Inflammatory macrophage treated with lipopolysaccharide for 1 hour (primary cell): ENCODE measurements around the gene NOC2L.
A peak's percentile ranks its signal among the peaks of the same experiment; 100 is the strongest.
"Not testable (repeated sequence)": the region's sequence is repeated elsewhere in the genome, so short reads cannot be mapped to it uniquely, and the experiment has no call there.

Source experiments
- DNase-seq, 2 donors: peaks; one replicate each; pipeline ENCODE4 v3.0.0-alpha.2; 2020 to 2022

Gene NOC2L

DNA sequence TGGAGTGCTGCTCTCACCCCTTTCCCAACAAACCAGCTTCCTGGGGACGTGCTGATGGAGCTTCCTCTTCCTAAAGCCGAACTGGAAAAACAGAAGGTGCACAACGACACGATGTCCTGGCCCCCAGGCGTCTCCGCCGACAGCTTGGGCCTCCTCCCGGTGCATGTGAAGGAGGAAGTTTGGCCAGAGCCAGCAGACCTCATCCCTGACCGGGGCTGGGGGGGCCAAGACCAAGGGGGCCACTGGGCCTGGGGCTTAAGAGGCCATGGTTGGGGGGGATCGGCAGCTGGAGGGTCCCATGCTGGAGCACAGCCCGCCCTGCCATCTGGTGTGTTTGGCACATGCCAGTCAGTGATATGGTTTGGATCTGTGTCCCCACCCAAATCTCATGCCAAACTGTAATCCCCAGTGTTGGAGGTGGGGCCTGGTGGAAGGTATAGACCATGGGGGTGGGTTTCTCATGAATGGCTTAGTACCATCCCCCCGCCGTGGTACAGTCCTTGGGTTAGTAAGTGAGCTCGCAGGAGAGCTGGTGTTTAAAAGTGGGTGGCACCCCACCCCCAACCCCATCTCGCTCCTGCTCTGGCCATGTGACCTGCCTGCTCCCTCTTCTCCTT, 34.4 kb upstream of the NOC2L start:
- DNase-seq = no peak

DNA sequence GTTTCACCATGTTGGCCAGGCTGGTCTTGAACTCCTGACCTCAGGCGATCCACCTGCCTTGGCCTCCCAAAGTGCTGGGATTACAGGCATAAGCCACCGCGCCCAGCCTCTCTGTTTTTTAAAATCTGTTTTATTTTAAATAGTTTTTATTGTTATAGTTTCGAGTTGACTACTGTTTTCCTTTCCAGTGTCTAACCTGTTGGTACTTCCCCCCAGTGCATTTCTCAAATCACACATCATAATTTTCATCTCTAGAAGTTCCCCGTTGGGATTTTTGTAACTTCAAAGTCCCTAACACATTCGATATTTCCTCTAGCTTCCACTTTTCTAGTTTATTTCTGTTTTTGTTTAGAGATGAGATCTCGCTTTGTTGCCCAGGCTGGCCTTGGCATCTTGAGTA, 33.3 kb upstream of the NOC2L start:
- DNase-seq = no peak

DNA sequence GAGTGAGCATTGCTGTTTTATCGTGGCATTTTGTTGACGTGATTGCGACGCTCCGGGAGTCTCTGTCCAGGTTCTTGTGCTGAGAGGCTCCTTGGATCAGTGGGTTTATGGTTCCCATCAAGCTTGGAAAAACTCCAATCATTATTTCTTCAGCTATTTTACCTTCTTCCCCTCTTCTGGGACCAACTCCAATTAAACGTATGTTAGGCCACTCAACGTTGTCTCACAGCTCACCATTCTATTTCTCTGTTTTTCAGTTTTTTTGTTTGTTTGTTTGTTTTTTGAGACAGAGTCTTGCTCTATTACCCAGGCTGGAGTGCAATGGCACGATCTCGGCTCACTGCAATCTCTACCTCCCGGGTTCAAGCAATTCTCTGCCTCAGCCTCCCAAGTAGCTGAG, 32.8 kb upstream of the NOC2L start:
- no peak for DNase-seq

DNA sequence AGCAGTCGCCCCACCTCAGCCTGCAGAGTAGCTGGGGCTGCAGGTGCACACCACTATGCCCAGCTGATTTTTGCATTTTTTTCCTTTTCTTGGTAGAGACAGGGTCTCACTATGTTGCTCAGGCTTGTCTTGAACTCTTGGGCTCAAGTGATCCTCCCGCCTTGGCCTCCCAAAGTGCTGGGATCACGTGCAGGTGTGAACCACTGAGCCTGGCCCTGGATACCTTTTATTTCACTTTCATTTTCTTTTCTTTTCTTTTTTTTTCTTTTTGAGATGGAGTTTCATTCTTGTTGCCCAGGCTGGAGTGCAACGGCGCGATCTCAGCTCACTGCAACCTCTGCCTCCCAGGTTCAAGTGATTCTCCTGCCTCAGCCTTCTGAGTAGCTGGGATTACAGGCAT, 32.2 kb upstream of the NOC2L start:
- not testable (repeated sequence) for DNase-seq

DNA sequence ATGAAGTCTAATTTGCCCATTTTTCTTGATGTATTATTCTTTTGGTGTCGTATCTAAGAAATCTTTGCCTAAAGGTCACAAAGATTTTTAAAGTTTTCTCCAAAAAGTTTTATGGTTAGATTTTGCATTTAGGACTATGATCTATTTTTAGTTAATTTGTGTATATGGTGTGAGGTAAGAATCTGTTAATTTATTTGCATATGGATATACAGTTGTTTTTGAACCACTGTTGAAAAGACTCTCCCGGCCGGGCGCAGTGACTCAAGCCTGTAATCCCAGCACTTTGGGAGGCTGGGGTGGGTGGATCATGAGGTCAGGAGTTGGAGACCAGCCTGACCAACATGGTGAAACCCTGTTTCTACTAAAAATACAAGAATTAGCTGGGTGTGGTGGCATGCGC, 29.0 kb upstream of the NOC2L start:
- DNase-seq = not testable (repeated sequence)

DNA sequence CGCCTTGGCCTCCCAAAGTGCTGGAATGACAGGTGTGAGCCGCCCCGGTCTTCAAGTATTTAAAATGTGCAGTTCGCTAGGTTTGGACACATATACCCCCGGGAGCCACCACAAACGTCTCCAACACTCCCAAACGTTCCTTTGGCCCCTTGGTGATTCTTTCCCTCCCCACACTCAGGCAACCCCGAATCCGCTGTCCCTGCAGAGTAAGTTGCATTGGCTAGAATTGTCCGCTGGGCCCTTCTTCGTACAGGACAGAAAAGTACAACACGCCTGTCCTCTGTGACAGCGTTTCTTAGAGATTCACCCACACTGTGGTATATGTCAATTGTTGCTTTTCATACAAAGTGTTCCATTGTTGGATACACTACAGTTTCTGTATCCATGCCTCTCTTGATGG, 26.1 kb upstream of the NOC2L start:
- DNase-seq = no peak

DNA sequence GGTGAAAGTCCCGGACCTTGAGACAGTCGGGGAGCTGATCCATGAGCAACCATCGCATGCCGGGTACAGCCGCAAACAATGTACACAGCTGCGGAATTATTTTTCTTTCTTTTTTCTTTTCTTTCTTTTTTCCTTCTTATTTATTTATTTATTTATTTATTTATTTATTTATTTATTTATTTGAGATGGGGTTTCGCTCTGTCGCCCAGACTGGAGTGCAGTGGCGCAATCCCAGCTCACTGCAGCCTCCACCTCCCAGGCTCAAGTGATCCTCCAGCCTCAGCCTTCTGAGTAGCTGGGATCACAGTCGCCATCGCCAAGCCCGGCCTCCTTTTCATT, 25.4 kb upstream of the NOC2L start:
- DNase-seq = no peak

DNA sequence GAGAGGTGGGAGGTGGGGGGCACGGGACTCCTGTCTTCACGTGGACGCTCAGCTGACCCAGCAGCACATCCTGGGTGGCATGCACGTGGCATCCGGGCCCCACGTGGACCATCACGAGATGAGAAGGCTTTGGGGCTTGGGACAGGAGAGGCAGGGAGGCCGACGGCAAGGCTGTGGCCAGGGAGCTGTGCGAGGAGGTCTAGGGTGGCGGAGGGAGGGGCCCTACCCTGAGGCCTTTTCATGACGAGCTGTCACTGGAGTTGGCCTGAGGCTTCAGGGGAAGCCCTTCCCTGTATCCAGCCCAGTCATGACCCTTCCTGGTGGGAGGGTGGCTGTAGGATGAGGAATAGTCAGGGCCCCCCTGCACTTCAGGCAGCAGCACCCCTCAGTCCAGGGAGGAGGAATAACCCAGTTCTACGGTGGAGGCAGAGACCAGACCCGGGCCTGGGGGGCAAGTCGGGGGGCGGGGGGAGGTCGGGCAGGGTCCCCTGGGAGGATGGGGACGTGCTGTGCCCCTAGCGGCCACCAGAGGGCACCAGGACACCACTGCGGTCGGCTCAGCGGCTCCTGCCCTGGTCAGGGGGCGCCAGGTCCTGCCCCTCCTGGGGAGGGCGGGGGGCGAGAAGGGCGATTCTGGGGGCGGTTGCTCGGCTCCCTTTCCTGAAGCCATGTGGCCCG, 24.9 kb upstream of the NOC2L start:
- DNase-seq = peak in 1 of 2 donors; percentile 37

DNA sequence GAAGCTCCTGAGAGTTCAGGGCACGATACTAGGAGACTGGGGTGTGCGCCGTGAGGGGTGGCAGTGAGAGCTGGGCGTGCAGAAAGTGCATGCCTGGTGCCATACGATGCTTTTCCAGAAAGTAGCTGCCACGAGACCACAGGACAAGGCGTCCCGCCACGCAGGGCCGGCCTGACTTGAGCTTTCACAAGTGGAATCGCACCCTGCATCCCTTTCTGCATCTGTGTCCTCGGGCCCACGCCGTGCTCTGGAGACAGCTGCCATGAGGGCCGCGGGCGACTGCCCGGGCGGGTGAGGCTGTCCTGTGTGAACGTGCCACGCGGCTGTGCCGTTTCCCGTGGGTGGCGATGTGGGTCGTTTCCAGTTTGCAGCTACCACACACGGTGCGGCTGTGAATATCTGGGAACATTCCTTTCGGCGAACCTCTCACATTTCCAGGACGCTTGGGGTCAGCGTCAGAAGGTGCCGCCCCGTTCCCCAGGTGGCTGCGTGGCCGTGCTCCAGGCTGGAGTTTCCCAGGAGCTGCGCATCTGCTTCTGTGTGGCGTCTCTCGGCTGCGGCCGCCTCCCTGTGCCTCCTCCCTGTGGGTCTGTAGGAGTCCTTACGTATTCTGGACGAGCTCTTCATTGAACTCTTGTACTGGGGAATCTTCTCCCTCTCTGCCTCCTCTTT, 23.8 kb upstream of the NOC2L start:
- DNase-seq = no peak

DNA sequence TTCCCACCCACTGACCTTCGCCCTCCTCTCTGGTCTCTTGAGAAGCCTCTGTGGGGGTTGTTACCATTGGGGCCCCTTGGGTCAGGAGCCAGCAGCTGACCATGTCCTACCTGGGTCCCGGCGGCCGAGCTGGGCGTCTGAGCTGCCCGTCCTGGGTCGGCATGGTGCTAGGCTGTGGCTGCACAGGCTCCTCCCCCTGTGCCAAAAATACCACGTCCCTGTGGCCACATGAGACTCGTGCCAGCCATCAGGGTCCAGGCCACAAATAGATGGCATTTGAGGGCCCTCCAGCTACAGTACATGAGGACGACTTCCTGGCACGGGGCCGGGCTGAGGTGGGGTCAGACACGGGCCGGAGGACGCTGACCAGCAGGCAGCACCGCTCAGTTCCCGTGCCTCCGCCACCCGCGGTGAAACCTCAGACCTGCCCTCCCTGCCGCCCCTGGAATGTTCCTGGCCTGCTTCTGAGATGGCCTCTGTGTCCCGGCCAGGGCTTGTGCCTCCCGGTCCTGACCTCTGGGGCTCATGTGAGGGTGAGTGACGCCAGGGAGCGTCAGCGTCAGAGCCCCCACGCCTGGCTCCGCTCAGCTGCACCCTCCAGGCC, 23.0 kb upstream of the NOC2L start, which contains the start of gene PERM1:
Gene PERM1 (minus strand): TSS at position 139 of the 604 bp plus-strand sequence. CDS start 1,064 bp downstream, outside the sequence.
- no peak for DNase-seq

DNA sequence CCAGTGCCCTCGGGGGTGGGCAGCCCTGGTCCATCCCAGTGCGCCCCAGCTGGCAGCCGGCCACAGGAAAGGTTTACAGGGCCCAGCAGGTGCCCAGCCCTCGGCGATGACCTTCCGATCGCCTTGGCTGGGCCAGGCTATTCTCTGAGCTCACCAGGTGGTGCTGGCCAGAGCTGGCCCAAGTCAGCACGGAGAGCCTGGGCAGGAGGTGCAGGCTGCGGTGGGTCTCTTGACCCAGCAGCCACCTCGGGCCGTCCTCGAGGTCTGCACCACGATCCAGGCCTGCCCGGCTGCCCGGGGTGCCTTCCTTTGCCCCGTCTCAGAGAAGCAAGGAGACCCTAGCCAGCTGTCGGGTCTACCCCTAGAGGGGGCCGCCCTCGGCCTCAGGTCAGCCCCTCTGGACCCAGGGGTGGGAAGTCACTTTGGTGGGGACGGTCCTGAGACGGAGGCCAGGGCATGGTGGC, 22.5 kb upstream of the NOC2L start:
- no peak for DNase-seq

DNA sequence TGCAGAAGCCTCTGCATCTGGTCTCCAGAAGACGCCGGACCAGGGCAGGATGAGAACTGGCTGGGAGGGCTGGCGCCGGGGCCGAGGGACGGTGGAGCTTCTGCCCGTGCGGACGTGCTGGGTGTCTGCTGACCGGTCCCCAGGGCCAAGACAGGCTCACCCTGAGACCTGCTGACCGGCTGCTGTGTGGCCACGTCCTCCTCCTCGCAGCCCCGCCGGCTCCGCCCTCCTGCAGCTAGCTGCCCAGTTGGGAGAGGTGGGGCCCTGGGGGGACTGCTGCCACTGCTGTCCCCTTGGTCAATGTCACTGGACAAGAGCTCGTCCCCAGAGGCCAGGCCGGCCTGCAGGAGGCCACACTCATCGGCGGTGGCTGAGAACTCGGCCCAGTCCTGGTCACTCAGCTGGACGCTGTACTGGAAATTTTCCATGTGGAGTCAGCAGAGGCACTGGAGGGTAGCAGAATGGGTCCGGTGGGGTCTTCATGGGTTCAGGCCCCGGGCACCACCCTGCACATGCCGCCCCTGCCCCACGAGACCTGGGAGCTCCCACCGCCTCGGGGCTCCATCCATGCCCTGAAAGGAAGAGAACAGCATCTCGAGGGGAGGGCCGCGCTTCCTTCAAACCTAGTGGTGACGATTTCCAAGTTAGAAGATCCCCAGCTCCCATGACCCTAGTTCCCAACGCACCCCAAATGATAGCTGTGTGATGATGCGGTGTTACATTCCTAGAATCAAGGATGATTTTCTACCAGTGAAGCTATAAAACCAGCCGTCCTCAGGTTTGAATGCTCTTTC, 21.7 kb upstream of the NOC2L start:
- no peak for DNase-seq

DNA sequence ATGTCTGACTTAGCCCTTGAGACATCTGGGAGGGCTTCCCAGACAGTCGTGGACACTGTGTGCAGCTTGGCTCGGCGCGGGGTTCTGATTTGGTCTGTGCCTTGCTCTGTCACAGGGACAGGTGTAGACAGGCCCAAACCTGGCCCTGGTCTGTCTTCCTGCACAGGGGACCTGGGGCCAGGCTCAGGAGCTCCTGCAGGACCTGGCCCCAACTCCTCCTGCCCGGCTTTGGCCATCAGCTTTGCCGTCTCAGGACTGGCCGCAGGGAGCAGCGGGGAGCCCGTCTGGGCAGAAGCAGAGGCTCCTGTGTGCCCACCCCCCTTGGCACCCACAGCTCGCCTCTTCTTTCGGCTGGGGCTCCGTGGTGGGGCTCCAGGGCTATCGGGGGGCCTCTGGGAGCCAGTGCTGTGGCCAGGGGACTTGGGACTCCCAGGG, 21.1 kb upstream of the NOC2L start:
- no peak for DNase-seq

DNA sequence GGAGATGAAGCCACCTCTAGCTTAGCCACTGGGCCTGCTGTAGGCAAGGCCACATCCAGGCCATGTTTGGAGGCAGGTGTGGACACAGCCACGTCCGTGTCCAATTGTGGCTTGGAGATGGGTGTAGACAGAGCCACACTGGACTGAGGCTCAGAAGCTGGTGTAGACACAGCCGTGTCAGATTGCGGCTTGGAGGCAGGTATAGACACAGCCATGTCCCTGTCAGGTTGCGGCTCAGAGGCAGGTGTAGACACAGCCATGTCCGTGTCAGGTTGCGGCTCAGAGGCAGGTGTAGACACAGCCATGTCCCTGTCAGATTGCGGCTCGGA, 20.7 kb upstream of the NOC2L start:
- DNase-seq = no peak

DNA sequence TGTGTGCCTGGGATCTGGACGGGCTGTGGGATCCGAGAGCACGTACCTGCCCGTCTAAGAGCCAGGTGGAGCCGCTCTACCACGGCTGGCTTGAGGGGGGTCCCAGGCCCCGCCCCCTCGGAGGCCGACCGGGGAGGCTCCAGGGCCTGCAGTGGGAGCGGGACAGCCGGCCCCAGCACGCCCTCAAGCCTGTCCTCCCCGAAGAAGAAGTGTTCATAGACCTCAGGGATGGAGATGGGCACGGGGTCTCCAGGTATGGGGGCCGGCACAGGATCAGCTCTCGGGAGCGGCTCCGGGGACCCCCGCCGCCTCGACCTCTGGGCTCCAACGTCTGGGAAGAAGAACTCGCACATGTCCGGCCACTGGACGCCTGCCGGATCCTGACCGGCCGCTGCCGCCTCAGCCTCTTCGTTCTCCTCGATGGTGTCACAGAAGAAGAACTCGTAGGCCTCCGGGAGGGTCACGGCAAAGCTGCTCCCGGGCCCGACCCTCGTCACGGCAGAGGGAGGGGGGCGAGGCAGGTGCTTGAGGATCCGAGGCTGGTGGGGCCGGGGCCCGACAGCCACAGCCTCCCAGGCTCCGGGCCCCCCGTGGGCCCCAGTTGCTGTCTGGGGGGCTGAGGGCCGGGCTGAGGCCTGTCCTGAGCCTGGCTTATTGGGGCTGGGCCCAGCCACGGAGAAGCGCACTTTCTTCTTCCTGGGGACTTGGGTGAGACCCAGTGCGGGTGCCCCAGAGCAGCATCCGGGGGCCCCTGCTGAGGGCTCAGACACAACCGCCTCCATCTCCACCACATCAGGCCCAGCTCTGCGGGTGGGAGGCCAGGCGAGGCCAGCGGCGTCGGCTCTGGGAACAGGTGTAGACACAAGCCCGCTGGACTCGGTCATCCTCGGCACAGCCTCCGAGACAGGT, 20.0 kb upstream of the NOC2L start:
- DNase-seq = no peak

DNA sequence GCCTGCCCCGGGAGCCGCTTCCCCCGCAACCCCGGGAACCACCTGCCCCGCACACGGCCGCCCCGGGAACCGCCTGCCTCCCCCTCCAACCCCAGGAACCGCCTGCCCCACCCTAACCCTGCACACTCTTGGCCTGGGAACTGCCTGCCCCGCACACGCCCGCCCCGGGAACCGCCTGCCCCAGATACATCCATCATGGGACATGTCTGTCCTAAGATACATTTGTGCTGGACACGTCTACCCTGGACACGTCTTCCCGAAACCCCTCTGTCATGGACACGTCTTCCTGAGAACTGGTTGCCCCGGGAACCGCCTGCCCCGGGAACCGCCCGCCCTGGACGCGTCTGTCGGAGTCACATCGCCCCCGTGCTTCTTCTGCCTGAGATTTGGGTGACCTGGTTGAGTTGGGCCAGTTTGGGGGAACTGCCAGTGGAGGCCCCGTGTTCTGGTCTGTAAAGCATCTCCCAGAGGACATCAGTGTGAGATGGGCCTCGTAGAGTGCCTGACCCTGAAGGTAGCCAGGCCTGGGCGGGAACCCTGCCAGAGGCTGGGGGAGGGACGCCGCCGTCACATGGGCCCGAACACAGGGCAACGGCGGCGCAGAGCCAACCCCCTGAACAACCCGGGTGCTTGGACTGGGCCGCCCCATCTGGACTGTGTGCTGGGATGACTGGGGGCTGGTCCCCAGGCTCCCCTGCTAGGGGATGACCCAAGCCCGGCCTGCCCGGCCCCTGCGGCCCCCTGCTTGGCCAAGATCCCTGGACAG, 19.2 kb upstream of the NOC2L start:
- no peak for DNase-seq

DNA sequence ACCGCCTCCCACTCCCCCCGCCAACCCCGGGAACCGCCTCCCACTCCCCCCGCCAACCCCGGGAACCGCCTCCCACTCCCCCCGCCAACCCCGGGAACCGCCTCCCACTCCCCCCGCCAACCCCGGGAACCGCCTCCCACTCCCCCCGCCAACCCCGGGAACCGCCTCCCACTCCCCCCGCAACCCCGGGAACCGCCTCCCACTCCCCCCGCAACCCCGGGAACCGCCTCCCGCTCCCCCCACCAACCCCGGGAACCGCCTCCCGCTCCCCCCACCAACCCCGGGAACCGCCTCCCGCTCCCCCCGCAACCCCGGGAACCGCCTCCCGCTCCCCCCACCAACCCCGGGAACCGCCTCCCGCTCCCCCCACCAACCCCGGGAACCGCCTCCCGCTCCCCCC, 17.7 kb upstream of the NOC2L start:
- DNase-seq = not testable (repeated sequence)

DNA sequence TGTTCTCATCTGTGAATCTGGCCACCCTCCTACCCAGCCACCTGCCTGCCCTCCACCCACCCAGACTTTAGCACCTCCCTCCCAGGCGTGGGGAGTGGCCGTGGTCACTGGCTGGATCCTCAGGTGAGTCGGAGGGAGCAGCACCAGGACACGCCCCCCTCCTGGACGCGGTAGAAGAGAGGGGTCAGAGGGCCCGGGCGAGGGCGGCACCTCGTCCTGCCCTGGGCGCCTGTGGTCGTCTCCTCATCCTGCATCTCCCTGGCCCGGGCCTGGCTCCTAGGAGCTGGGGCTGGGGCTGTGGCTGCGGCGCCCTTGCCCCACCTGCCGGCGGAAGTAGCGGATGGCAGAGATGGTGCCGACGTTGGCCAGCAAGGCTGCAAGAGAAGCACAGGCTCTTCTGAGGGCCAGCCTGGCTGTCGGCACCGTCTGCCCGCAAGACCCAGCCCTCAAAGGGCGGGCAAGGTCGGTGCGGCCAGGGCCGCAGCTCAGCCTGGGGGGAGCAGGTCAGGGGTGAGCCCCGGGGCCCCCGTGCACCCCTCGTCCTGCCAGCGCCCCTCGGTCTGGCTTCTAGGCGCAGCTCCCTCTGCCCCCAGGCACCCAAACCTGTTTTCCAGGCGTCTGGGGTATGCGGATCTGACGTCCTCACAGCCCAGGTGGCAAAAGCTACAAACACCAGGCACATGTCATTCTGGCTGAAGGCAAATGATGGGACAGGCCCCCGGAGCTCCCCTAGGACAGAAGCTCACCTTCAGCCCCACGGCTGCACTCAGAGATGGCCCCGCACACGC, 17.0 kb upstream of the NOC2L start:
- peak; percentile 38 to 62 for DNase-seq

DNA sequence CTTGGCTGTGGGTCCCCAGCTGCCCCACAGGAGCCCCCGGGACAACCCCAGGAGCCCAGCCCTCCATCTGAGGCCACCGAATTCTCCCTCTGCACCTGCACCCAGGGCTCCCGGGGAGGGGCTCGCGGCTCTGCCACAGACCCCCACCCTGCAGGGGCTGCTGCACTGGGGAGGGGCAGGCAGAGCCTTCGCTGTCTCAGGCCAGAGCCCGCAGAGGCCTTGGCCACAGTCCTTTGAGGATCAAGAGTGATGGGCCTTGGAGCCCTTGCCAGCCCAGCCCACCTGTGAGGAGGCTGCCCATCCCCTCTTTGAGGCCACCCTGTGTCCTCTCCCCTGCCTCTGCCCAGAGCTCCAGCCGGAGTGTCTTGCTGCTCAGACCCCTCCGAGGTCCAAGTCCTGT, 16.3 kb upstream of the NOC2L start:
- no peak for DNase-seq

DNA sequence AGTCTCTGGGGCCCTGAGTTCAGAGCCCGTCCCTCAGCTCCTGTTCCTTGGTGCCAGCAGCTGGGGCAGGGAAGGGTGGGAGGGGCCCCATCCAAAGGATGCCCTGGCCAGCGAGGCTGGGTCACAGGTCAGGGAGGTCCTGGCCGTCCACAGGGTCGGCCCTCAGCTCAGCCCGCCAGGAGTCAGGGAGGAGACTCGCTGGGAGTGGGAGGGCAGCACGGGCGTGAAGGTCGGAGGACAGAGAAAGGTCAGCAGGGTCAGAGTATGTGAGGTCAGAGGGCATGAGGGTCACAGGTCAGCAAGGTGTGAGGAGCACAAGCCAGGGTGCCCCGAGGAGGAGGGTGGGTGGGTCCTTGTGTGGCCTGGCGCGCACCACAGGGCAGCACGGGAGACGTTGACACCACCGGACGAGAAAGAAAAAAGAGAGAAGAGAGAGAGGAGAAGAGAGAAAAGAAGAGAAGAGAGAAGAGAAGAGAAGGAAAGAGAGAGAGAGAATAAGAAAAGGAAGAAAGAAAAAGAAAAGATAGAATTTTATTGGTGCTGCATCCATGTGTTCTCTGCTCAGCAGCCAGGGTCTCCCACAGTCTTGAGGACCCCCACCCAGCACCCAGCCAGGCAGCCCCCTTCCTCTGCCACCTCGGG, 15.8 kb upstream of the NOC2L start:
- DNase-seq = no peak
